22Rv1 (cell line): ENCODE measurements around the gene SP8.

ENCODE experiments used
- H3K27ac ChIP-seq: fragments of 450-650 bp; 2 replicates; pipeline ENCODE4 v1.5.1; 2017
- ZFX ChIP-seq: fragments of 450-650 bp; IDR thresholded peaks from 2 replicates; pipeline ENCODE4 v1.6.1; 2017; ENCODE audit warnings: antibody characterized with exemption, borderline replicate concordance
- TF ChIP-seq, protein P1 (sequence below): fragments of 450-650 bp; IDR thresholded peaks from 2 replicates; pipeline ENCODE4 v1.5.1; 2017; ENCODE audit warnings: mild to moderate bottlenecking

SP8 gene

DNA sequence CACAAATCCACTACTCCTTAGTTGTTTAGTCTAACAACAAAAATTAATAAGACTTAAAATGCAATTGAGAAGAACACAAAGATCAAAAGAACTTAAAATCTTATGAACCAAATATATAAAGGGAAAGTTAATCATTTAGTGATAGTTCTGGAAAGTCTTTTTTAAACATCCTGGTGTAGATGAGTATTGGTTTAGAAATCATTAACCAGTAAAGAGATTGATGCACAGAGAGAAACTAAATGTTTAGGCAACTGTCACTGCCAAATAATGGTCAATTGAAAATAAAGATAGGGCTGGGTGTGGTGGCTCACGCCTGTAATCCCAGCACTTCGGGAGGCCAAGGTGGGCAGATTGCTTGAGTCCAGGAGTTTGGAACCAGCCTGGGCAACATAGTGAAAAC is 44.9 kb downstream of the SP8 start:
- no peak overlapping the region for H3K27ac ChIP-seq
- no peak for TF ChIP-seq ZFX
- TF ChIP-seq, protein P1, sequence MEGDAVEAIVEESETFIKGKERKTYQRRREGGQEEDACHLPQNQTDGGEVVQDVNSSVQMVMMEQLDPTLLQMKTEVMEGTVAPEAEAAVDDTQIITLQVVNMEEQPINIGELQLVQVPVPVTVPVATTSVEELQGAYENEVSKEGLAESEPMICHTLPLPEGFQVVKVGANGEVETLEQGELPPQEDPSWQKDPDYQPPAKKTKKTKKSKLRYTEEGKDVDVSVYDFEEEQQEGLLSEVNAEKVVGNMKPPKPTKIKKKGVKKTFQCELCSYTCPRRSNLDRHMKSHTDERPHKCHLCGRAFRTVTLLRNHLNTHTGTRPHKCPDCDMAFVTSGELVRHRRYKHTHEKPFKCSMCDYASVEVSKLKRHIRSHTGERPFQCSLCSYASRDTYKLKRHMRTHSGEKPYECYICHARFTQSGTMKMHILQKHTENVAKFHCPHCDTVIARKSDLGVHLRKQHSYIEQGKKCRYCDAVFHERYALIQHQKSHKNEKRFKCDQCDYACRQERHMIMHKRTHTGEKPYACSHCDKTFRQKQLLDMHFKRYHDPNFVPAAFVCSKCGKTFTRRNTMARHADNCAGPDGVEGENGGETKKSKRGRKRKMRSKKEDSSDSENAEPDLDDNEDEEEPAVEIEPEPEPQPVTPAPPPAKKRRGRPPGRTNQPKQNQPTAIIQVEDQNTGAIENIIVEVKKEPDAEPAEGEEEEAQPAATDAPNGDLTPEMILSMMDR, result no peak

DNA sequence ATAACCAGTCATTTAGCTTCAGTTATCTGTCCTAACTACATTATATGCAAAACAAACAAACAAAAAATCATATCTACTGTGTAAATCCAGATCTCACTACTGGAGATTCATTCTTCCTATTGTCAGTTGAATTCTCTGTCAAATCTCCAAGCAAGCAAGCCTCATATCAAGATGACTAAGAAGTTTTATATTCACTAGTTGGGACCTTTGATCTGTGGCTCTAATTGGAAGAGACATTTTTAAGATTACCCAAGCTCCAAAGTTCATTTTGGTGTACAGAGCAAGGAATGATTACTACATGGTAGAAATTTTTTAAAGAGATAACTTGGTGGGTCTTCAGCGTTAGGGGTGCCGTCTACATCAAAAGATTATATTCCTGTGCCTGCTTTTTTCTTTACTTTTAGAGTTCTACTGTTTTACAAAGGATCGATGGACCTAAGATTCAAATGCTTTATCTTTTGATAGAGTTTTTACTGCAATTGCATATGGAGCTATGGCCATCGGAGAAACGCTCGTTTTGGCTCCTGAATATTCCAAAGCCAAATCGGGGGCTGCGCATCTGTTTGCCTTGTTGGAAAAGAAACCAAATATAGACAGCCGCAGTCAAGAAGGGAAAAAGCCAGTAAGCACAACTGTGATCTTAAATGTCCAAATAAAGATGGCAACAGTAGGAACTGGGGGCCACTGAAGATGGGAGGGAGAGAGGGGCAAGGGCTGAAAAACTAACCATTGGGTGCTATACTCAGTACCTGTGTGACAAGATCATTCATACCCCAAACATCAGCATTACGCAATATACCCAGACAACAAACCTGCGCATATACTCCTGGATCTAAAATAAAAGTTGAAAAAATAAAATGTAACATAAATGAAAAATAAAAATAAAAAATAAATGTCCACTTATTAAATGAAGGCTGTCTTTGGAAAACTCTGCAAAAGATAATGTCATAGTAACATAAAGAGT is 47.9 kb downstream of the SP8 start:
- peak overlapping the region; percentile 70 for H3K27ac ChIP-seq
- TF ChIP-seq ZFX, result no peak

DNA sequence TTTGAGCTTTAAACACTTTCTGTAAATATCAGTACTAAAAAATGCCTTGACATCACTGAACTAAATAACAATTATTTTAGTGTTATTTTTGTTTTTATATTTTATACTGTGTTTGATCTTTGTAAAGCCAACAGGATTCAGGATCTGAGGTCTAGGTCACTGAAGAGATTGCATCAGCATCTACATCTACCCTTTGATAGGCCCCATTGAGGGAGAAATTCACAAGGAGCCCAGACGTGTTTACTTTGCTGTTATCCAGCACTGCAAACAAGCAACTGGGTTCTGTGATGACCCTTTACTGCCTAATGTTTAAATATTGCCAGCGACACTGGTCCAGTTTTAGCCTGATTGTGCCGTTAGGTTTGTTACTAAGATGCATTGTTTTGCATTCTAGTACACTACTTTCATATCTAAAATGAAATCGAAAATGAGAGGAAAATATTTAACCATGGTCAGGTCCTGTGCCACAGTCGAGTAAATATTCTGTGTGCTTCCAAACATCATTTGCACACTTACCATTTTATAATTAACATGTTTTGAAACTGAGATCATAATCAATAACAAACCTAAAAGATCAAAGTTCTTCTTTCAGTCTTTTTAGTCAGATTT is 48.7 kb downstream of the SP8 start:
- H3K27ac ChIP-seq, result peak overlapping the region; percentile 70
- no peak for TF ChIP-seq ZFX

DNA sequence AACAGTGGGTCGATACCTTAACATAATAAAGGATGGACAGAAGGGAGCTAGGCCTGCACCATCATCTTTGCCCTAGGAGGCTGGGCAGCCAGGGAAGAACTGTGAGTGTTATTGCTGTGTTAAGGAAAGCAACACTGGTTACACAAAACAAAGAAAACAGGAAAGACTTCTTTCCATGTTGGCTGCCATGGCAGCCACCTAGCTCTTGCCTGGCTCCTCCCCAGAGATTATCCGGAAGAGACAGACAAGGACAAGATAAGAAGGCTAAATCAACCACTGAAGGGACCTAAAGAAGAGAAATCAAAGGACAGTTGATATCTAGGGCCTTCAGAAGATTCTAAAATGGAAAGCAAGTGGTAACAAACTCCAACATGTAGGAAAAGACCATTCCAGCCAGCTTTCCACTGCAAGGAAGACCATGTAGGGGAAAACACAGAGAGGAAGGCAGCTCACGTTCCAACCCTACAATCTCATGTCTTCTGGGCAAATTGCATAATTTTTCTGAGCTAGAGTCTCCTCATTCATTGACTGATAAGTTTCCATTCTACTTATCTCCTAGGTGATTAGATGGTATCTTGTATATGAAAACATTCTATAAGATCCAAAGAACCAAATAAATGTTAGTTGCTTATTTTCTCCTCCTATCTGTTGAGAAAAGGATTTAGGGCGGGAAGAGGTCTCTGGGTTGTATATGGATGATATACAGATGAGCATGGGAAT is 51.2 kb downstream of the SP8 start:
- TF ChIP-seq, protein P1, result no peak
- no peak for TF ChIP-seq ZFX
- peak overlapping the region; percentile 17 for H3K27ac ChIP-seq
